HL-60/S4 (cell line): ENCODE data around the gene SEC23IP.

Source experiments
- in situ Hi-C: fragments of 300-500 bp; cut with MboI; formaldehyde crosslinking; loops from 2 replicates; pipeline ENCODE4 v1.14.3; 2022; ENCODE audit warnings: low sequenced_read_pairs

Gene SEC23IP

DNA sequence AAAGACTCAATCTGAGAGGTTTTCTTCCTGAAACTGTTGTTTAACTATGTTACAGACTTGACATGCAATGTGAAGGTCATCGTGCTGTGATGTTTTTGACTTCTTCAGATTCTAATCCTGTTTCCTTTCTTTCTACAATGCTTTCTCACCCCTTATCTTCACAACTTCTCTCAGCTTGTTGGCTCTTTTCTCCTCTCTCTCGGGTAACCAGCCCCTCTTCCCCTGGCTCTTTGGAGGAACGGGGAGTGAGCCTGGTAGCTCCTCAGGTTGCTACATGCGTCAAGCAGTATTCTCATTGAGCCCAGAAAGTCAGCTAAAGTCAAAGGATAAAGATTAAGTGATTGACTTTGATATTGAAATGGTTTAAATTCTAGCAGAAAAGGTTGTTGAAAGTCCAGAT lies 40.1 kb downstream of the SEC23IP start:
- in situ Hi-C loops = no loop called here

DNA sequence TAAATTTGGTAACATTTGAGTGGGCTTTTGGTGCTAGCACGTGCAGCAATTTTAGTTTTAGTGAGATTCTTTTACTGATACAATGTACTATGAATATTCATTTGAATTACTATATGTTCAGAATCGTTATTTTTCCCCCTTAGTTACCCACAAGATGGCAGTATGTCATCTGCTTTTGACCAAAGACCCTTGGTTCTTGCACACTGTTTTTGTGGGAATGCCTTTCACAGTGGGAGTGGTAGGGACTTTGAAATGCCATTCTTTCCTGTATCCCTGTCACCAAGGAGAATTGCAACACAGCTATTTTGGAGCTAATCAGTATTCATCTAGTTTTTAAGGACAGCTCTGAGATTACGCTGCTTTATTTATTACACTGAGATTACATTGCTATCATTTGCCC lies 40.6 kb downstream of the SEC23IP start:
- in situ Hi-C loops = no loop called here

DNA sequence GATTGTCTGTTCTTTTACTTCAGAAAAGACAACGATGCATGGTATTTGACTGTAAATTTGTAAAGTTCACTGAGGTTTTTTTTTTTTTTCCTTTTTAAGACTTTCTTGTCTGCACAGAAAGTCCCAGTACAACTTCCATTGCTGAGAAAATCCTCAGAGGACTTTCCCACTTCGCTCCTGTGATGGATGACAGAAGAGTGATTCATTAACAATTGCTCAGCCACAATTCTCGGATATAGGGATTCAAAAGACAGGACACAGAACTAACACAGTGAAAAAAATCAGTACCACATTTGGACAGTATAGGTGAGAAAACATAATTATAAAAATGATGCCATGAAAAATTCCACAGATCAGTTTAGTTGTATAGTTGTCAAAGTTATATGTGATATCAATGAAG lies 48.0 kb downstream of the SEC23IP start:
- in situ Hi-C loops = no loop called here

DNA sequence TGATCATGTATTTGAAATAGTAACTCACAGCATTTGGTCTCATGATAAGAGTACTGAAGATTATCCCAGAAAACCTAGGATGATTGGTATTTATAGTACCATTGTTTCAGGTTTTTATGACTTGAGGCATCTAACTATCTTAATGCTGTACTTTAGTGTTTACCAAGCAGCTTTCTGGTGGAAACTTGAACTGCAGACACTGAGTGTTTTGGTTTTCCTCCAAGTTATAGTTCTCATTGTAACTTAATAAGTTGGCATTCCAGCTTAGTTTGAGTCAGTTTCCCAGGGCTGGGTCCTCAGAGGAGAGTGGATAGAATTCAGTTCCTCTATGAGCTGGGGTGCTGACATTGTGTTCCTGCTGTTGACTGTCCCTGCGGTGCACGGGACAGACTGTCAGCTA lies 50.4 kb downstream of the SEC23IP start:
- in situ Hi-C loops = no loop called here

DNA sequence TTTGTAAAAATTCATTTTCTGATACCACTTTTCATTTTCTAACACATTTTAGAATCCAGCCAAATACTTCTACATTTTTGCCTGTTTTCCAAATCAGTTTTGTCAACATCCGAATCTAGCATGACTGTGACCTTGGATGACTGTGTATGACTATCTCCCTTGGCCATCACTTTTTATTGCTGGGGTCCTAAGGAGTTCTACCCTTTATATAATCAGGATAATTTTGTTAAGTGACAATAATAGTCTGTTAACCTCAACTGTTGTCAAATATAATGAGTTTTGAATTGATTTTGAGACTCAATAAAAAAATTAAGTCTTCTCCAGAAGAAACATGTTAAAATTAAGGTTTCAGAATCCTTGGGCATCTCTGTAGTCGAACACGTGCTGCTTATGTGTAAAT lies 53.3 kb downstream of the SEC23IP start:
- in situ Hi-C loops = no loop called here

DNA sequence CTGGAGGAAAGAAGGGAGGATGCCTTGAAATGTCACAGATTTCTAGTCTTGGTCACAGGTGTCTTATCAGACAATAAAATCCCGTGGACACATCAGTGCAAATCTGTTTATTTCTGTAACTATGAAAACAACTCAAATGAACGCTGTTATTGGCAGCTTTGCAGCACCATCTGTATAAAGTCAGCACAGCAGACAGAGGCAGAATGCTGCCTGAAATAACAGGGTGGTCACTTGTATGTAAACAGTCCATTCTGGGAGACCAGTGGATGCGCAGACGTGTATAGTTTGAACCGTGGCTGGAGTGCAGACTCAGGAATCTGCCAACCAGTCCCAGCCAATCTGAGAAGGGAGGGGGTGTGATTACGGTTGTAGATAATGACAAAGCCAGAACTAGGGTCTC lies 54.8 kb downstream of the SEC23IP start:
- in situ Hi-C loops = no loop called here

DNA sequence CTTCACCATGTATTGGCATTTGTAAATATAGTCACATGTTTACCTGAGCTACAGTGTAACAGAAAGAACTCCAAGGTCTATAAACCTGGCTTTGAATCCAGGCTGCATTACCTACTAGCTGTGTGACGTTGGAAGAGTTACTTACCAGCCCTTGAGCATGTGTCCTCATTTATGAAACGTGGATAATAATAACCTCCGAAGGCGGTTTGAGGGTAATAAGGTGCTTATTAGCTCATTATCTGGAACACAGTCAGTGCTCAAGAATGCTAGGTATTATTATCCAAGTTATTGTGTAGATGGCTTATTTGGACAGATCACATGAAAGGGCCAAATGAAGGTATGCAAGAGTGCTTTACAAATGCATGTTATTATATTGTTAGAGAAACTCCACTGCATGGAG lies 64.9 kb downstream of the SEC23IP start:
- in situ Hi-C loops = no loop called here

DNA sequence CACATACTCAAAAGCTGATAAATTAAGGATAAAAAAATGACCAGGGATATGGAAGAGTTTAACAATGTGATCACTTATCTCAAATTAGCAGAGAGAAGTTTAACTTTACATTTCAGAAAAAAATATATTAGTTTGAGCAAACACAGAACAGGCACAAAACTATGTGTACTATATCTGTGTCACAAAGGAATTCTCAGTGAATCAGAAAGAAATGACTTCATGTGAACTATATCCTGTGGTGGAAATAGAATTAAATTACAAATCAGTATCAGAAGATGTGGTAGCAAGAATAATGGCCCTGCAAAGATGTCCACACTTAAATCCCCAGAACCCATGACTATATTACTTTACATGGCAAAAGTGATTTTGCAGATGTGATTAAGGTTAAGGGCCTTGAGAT lies 70.3 kb downstream of the SEC23IP start:
- in situ Hi-C loops = no loop called here

DNA sequence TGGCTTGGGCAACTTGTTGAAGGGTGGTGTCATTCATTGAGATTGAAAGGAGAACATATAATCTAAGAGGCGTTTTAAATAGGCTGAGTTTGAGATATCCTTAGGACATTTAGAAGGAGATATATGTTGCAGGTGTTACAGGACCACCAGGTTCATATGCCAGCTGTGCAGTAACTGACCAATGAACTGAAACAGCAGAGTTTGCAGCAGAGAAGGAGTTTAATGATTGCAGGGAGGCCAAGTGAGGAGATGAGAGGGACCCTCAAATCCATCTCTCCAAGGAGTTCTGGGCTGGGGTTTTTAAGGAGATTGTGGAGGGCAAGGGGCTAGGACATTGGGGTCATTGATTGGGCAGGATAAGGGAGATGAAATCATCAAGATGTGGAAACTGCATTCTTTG lies 74.5 kb downstream of the SEC23IP start:
- in situ Hi-C loops = no loop called here

DNA sequence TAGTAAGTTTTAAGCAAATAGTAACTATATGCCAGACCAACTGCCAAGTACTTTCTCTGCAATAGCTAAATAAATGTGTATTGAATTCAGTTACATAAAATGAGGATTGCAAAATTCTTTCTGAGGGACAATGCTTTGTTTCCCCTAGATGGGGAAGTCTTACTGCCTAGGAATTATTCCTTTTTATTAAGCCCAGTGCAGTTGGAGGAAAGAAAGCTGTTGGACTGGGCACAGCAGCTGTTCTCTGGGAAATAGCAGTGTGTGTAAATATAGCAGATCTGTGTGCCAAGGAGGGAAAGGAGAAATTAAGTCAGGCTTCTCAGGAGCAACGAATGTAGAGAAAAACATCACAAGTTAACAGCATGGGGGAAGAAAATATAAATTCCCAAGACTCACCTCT lies 77.1 kb downstream of the SEC23IP start:
- in situ Hi-C loops = no loop called here

DNA sequence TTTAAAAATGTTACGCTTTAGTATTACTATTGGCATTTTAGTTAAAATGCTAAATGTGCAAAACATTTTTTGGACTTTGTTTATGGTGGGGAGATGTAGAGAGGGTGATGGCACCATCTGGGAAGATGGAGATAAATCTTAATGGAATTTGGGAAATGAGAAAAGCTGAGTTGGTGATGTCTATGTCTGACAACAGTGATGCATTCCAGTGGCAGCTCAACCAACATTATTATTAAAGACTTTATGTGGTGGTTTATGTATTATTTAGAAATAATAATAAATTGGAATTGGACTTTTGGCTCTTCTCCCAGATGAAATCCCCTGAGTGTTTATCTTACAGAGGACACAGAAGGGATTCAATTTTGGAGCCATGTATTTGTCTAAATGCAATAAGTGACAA lies 77.6 kb downstream of the SEC23IP start:
- in situ Hi-C loops = no loop called here

DNA sequence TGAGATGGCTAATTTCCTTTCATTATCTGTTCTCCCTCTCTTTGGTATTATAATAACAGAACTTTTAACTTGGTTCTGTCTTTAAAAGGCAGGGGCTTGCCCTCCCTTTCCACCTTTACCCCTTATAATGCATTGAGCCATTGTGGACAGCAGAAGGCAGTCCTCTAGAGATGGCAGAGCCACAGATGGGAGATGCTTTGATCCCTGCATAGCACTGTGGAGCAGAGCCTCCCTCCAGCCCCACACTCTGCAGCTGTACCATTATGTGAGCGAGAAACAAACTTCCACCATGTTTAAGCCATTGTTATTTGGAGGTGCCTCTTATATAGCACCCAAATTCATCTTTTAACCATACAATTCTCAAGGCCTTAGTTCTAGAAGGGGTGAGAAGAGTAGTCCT lies 78.4 kb downstream of the SEC23IP start:
- in situ Hi-C loops = no loop called here

DNA sequence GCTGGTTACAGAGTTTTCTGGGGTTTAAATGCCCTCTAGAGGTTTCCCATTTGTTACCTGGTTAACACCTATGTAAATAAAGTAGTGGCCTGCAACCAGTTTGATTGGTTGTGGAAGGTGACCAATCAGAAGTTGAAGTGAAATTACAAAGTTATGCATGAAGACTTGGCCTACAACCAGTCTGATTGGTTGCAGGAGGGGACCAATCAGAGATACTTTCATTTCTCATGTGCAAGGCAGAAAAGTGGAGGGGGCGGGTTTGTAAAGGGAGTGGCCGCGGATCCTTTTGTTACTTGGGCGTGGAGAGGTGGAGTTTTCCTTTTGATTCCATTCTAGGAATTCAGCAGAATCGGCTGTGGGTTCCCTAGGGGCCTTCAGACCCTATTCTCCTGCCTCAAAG lies 80.8 kb downstream of the SEC23IP start:
- in situ Hi-C loops = no loop called here

DNA sequence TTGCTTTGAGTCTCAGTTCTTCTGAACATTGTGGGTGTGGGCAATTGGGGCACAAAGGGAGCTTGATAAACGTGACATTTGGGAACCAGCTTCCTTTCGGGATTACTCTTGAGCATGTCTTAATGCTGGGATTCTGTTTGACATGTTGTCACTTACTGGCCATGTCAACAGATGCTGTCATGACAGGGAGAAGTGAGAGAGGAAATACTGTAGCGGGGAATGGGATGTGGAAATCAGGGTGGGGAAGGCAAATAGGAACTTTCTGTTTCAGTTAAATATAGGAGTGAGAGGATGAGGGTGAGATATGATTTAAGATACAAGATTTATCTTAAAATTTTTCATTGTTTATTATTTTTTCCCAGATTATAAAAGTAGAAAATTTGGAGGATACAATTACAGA lies 83.9 kb downstream of the SEC23IP start:
- in situ Hi-C loops = no loop called here

DNA sequence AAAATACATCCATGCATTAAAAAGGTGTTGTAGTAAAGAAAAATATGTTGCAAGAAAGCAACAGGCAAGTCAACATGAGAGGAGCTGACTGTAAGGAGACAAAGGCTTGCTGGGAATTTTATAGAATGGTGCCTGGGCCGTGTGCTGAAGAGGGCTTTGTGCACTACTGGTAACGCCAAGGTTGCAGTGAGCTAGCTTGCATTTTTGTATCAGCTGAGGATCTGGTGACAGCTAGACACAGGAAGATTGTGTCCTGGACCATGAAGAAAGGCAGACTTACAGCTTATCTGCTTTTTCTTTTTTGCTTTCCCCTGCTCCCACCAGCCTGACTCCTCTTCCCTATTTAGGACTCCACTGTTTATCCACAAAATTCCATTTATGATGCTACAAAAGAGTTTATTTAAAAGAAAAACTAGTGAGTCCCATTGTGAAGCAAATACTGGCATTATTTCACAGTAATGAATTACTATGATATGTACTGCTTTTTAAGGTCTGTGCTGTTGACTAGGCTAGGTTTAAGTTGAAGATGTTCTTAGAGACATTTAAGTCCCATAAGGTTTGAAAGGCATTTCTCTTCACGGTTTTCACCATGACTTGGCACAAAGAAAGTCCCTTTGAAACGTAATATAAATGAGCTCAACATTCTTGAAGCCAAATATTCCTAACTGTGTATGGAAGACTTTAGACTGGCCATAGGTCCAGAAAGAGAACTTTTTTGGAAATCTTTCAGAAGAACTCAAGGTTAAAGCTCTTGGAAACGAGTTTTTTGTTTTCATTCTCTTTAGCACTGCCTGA lies 88.6 kb downstream of the SEC23IP start:
- in situ Hi-C loops = no loop called here

DNA sequence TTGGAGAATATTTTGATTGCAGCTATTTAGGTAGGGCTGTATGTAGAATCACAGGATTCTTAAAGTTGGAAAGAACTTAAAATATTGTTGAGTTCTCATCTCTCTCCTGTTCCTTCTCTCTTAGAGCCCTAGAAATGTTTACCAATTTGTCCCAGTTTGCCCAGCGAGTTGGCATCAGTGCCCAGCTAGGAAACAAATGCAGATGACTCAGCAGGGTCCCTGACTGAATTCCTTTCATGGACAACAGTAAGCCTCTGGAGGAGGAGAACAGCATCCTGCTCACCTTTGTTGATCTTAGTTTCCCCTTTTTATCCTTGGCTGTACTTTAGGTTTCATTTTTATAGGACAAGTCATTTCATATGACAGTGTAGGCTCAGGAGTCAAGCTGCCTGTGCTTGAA lies 89.3 kb downstream of the SEC23IP start:
- in situ Hi-C loops = no loop called here

DNA sequence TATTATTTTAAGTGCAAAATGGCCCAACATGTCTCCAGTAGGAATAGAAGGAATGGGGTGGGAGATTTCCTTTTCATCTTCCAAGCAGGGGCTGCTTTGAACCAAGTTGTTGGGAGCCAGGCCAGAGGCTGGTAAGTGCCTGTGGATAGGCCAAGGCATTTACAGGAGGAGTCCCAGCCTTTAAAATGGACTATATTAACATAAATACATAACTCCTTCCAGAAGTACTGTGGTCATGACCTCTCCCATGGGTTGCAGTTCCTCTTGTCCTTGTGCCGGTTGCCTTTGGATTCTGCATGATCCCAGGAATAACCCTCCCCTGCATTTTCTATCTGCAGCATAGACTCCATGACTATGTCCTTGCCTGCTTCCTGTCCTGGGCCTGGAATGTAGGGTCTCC lies 95.8 kb downstream of the SEC23IP start:
- in situ Hi-C loops = no loop called here

DNA sequence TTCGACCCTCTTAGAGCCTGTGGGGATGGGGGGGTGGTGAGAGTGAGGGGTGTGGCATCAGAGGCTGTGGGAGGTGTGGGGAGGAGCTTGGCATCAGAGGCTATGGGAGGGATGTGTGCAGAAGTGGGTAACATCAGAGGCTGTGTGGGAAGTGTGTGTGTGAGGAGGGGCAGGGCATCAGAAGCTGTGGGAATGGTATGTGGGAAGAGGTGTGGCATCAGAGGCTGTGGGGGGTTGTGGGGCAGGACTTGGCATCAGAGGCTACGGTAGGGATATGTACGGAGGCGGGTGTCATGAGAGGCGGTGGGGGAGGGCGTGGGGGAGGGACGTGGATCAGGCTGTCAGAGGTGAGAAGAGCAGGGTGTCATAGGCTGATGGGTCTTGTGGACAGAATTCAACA lies 97.4 kb downstream of the SEC23IP start:
- in situ Hi-C loops = no loop called here

DNA sequence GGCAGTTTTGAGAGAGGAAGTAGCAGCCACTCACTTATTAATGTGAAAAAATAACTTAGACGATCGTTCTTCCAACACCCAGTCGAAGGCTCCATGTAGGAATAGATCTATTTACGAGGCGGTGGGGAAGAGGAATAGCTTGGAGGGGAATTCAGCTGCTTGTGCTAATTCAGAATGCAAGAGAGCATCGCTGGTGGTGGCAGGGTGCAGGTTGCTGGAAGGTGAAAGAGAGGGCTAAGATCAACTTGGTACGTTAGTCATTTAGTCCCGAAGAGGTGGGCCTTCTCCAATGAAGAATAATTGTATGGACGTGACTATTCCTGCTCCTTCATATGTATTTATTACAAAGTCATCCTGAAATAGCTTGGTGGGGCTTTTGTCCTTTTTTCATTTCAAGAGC lies 98.5 kb downstream of the SEC23IP start:
- in situ Hi-C loops = no loop called here

DNA sequence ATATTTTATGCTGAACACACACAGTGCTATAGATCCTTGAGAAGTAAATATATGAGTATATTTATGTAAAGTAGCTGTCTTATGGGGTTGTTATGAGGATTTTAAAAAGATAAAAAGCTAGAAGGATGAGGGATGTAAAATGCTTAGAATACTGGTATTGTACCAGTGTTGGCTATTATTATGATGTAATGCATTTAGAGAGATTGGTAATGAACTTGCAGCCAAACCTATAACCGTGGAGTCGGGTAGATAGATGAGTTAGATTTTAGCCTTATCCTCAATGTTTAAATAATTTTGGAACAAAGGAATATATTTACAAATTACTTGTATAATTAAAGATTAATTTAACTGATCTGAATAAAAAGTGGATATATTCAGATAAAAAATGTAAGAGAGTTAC lies 99.3 kb downstream of the SEC23IP start:
- in situ Hi-C loops = no loop called here
